Measurements from ENCODE around the gene FBXO46. TPM values are rescaled to one million over a fixed set of nuclear protein-coding genes. Genes with fewer than 3 reads are reported as not detected.

The FBXO46 gene
- polyA plus RNA-seq, 2 donors = 13.9 TPM

GRCh38 chr19:45670670-45671453 is 59.8 kb downstream of the FBXO46 start:
- no peak overlapping the region for H3K4me3 ChIP-seq (ENCODE audit: low read depth in 1 of 2, low read length in 2 of 2)
- H3K27ac ChIP-seq (ENCODE audit: low read depth in 2 of 2, low read length in 1 of 2) = no peak overlapping the region
- H3K4me1 ChIP-seq (ENCODE audit: control insufficient read depth in 2 of 2, insufficient read depth in 2 of 2, low read length in 1 of 2) = peaks cover 5 to 7% of the 10 kb centered on the region in 2 donors
- H3K9me3 ChIP-seq (ENCODE audit: control insufficient read depth in 2 of 2, insufficient read depth in 1 of 2, low read depth in 1 of 2, low read length in 1 of 2) = no peaks in the 10 kb centered on the region
- H3K27me3 ChIP-seq (ENCODE audit: control insufficient read depth in 1 of 2, insufficient read depth in 2 of 2, low read length in 2 of 2) = peaks cover 0 to 2% of the 10 kb centered on the region in 2 donors
- H3K36me3 ChIP-seq (ENCODE audit: control insufficient read depth in 2 of 2, insufficient read depth in 2 of 2, low read length in 1 of 2) = no peaks in the 10 kb centered on the region
- 15 to 17% methylated on average over 41 to 42 of the region's 42 CpGs for WGBS, 2 donors

- H3K27ac ChIP-seq (ENCODE audit: low read depth in 2 of 2, low read length in 1 of 2) = peak overlapping the region in 1 of 2 donors; percentile 36
- WGBS, 2 donors = 0 to 1% methylated on average over 19 of the region's 19 CpGs
- no peaks in the 10 kb centered on the region for H3K36me3 ChIP-seq (ENCODE audit: control insufficient read depth in 2 of 2, insufficient read depth in 2 of 2, low read length in 1 of 2)
- peaks cover 5 to 7% of the 10 kb centered on the region in 2 donors for H3K4me1 ChIP-seq (ENCODE audit: control insufficient read depth in 2 of 2, insufficient read depth in 2 of 2, low read length in 1 of 2)
- no peaks in the 10 kb centered on the region for H3K9me3 ChIP-seq (ENCODE audit: control insufficient read depth in 2 of 2, insufficient read depth in 1 of 2, low read depth in 1 of 2, low read length in 1 of 2)
- peak overlapping the region; percentile 28 to 32 for H3K4me3 ChIP-seq (ENCODE audit: low read depth in 1 of 2, low read length in 2 of 2)
- peaks cover 0 to 2% of the 10 kb centered on the region in 2 donors for H3K27me3 ChIP-seq (ENCODE audit: control insufficient read depth in 1 of 2, insufficient read depth in 2 of 2, low read length in 2 of 2)
These were observed 62.3 kb downstream of the FBXO46 start for GRCh38 chr19:45668342-45668871.

- peaks cover 5 to 7% of the 10 kb centered on the region in 2 donors for H3K4me1 ChIP-seq (ENCODE audit: control insufficient read depth in 2 of 2, insufficient read depth in 2 of 2, low read length in 1 of 2)
- WGBS, 2 donors = 6 to 13% methylated on average over 15 of the region's 15 CpGs
- no peaks in the 10 kb centered on the region for H3K9me3 ChIP-seq (ENCODE audit: control insufficient read depth in 2 of 2, insufficient read depth in 1 of 2, low read depth in 1 of 2, low read length in 1 of 2)
- no peaks in the 10 kb centered on the region for H3K36me3 ChIP-seq (ENCODE audit: control insufficient read depth in 2 of 2, insufficient read depth in 2 of 2, low read length in 1 of 2)
- peaks cover 0 to 2% of the 10 kb centered on the region in 2 donors for H3K27me3 ChIP-seq (ENCODE audit: control insufficient read depth in 1 of 2, insufficient read depth in 2 of 2, low read length in 2 of 2)
- H3K27ac ChIP-seq (ENCODE audit: low read depth in 2 of 2, low read length in 1 of 2) = peak within 1 kb of the TSS; percentile 23 to 59
- H3K4me3 ChIP-seq (ENCODE audit: low read depth in 1 of 2, low read length in 2 of 2) = peak within 1 kb of the TSS; percentile 28 to 32
These were observed 62.9 kb downstream of the FBXO46 start, which contains the start of gene GIPR for GRCh38 chr19:45667620-45668341. Gene GIPR, plus strand, starts transcription at chr19:45668221. Its CDS starts 1,300 bp downstream, at chr19:45669521.

GRCh38 chr19:45664575-45664974 is 66.1 kb downstream of the FBXO46 start:
- H3K4me3 ChIP-seq (ENCODE audit: low read depth in 1 of 2, low read length in 2 of 2) = no peak overlapping the region
- H3K36me3 ChIP-seq (ENCODE audit: control insufficient read depth in 2 of 2, insufficient read depth in 2 of 2, low read length in 1 of 2) = no peaks in the 10 kb centered on the region
- H3K4me1 ChIP-seq (ENCODE audit: control insufficient read depth in 2 of 2, insufficient read depth in 2 of 2, low read length in 1 of 2) = peaks cover 0 to 7% of the 10 kb centered on the region in 2 donors
- no peak overlapping the region for H3K27ac ChIP-seq (ENCODE audit: low read depth in 2 of 2, low read length in 1 of 2)
- WGBS, 2 donors = 66 to 76% methylated on average over 7 of the region's 7 CpGs
- no peaks in the 10 kb centered on the region for H3K27me3 ChIP-seq (ENCODE audit: control insufficient read depth in 1 of 2, insufficient read depth in 2 of 2, low read length in 2 of 2)
- no peaks in the 10 kb centered on the region for H3K9me3 ChIP-seq (ENCODE audit: control insufficient read depth in 2 of 2, insufficient read depth in 1 of 2, low read depth in 1 of 2, low read length in 1 of 2)

GRCh38 chr19:45663800-45664199 is 66.9 kb downstream of the FBXO46 start:
- Histone ChIP-seq H3K4me3 (ENCODE audit: low read depth in 1 of 2, low read length in 2 of 2) (no peak overlapping the region), H3K27me3 (ENCODE audit: control insufficient read depth in 1 of 2, insufficient read depth in 2 of 2, low read length in 2 of 2) (no peaks in the 10 kb centered on the region), H3K36me3 (ENCODE audit: control insufficient read depth in 2 of 2, insufficient read depth in 2 of 2, low read length in 1 of 2) (no peaks in the 10 kb centered on the region), H3K27ac (ENCODE audit: low read depth in 2 of 2, low read length in 1 of 2) (no peak overlapping the region), H3K9me3 (ENCODE audit: control insufficient read depth in 2 of 2, insufficient read depth in 1 of 2, low read depth in 1 of 2, low read length in 1 of 2) (no peaks in the 10 kb centered on the region), H3K4me1 (ENCODE audit: control insufficient read depth in 2 of 2, insufficient read depth in 2 of 2, low read length in 1 of 2) (peaks cover 0 to 3% of the 10 kb centered on the region in 2 donors)
- WGBS, 2 donors = 92 to 96% methylated on average over 1 of the region's 1 CpG

GRCh38 chr19:45660636-45661035 is 70.1 kb downstream of the FBXO46 start:
- no peaks in the 10 kb centered on the region for H3K4me1 ChIP-seq (ENCODE audit: control insufficient read depth in 2 of 2, insufficient read depth in 2 of 2, low read length in 1 of 2)
- WGBS, 2 donors = 40 to 49% methylated on average over 8 of the region's 8 CpGs
- no peaks in the 10 kb centered on the region for H3K27me3 ChIP-seq (ENCODE audit: control insufficient read depth in 1 of 2, insufficient read depth in 2 of 2, low read length in 2 of 2)
- no peaks in the 10 kb centered on the region for H3K36me3 ChIP-seq (ENCODE audit: control insufficient read depth in 2 of 2, insufficient read depth in 2 of 2, low read length in 1 of 2)
- no peaks in the 10 kb centered on the region for H3K9me3 ChIP-seq (ENCODE audit: control insufficient read depth in 2 of 2, insufficient read depth in 1 of 2, low read depth in 1 of 2, low read length in 1 of 2)
- no peak overlapping the region for H3K27ac ChIP-seq (ENCODE audit: low read depth in 2 of 2, low read length in 1 of 2)
- no peak overlapping the region for H3K4me3 ChIP-seq (ENCODE audit: low read depth in 1 of 2, low read length in 2 of 2)

Other genes starting within 250 kb of the FBXO46 start
- gene RTN2, start 233.8 kb downstream of the FBXO46 start, polyA plus RNA-seq = 1 to 10 TPM; 2.4 to 5.1 TPM
- gene PPM1N, start 232.5 kb downstream of the FBXO46 start, polyA plus RNA-seq = 1 to 10 TPM; 2.3 to 2.5 TPM
- 10 to 100 TPM; 35.5 to 36.5 TPM for gene VASP, start 223.4 kb downstream of the FBXO46 start, polyA plus RNA-seq
- 1 to 10 TPM; 4.0 to 4.6 TPM for gene OPA3, start 146.1 kb downstream of the FBXO46 start, polyA plus RNA-seq
- gene GPR4, start 128.7 kb downstream of the FBXO46 start, polyA plus RNA-seq = under 1 TPM; 0.83 to 0.85 TPM
- gene EML2, start 91.5 kb downstream of the FBXO46 start, polyA plus RNA-seq = 10 to 100 TPM; 55.3 to 56.5 TPM
- 1 to 10 TPM in 1 of 2 donors, under 1 TPM in 1; 0.62 to 2.1 TPM for gene GIPR, start 62.7 kb downstream of the FBXO46 start, polyA plus RNA-seq
- gene SNRPD2, start 38.9 kb downstream of the FBXO46 start, polyA plus RNA-seq = 100 to 1,000 TPM; 291 to 376 TPM
- gene QPCTL, start 38.2 kb downstream of the FBXO46 start, polyA plus RNA-seq = 1 to 10 TPM; 3.9 to 6.8 TPM
- gene MEIOSIN, start 2.5 kb upstream of the FBXO46 start, polyA plus RNA-seq = not detected
- gene SIX5, start 38.4 kb upstream of the FBXO46 start, polyA plus RNA-seq = 1 to 10 TPM; 8.2 to 9.8 TPM
- gene DMPK, start 51.6 kb upstream of the FBXO46 start, polyA plus RNA-seq = 100 to 1,000 TPM in 1 of 2 donors, 10 to 100 TPM in 1; 26.0 to 133 TPM
- gene DMWD, start 61.9 kb upstream of the FBXO46 start, polyA plus RNA-seq = 10 to 100 TPM; 12.4 to 34.6 TPM
- gene RSPH6A, start 84.4 kb upstream of the FBXO46 start, polyA plus RNA-seq = under 1 TPM in 1 of 2 donors, not detected in 1; 0.16 TPM
- gene SYMPK, start 132.3 kb upstream of the FBXO46 start, polyA plus RNA-seq = 10 to 100 TPM; 31.3 to 76.3 TPM
- gene FOXA3, start 133.4 kb upstream of the FBXO46 start, polyA plus RNA-seq = under 1 TPM; 0.02 to 0.10 TPM
- gene IRF2BP1, start 155.2 kb upstream of the FBXO46 start, polyA plus RNA-seq = 10 to 100 TPM in 1 of 2 donors, 1 to 10 TPM in 1; 9.0 to 10.6 TPM
- gene MYPOP, start 171.7 kb upstream of the FBXO46 start, polyA plus RNA-seq = 1 to 10 TPM; 3.2 to 3.5 TPM
- not detected for gene NANOS2, start 183.9 kb upstream of the FBXO46 start, polyA plus RNA-seq
- 1 to 10 TPM in 1 of 2 donors, under 1 TPM in 1; 0.31 to 1.0 TPM for gene NOVA2, start 243.0 kb upstream of the FBXO46 start, polyA plus RNA-seq